Measurements from ENCODE around the gene SYNE2. TPM values are rescaled to one million over a fixed set of nuclear protein-coding genes. Genes with fewer than 3 reads are reported as not detected.

Gene SYNE2
- total and polyA plus RNA-seq, 4 donors, result 12.0 to 79.9 (median 19.5) TPM

GRCh38 chr14:63901434-63902085, 48.8 kb downstream of the SYNE2 start:
- H3K27ac ChIP-seq (ENCODE audit: low read depth in 1 of 2, low read length in 2 of 2), result no peak overlapping the region
- no peak overlapping the region for H3K4me3 ChIP-seq (ENCODE audit: low read depth in 1 of 3, low read length in 3 of 3)
- no peak overlapping the region for H3K9ac ChIP-seq (ENCODE audit: low read depth in 1 of 2, low read length in 2 of 2)
- no peaks in the 10 kb centered on the region for H3K27me3 ChIP-seq (ENCODE audit: control insufficient read depth in 4 of 4, insufficient read depth in 4 of 4, low read length in 3 of 4)
- no peaks in the 10 kb centered on the region for H3K9me3 ChIP-seq (ENCODE audit: control insufficient read depth in 4 of 4, low read length in 3 of 4)
- no peak for TF ChIP-seq HNF4A (conservative IDR thresholded peaks at IDR 0.05)
- no peak for TF ChIP-seq ZBTB33 (IDR thresholded peaks at IDR 0.05)
- TF ChIP-seq SP1 (IDR thresholded peaks at IDR 0.05), result no peak
- TF ChIP-seq GABPA (IDR thresholded peaks at IDR 0.05 in 1 of 2, conservative IDR thresholded peaks at IDR 0.05 in 1 of 2), result no peak
- 89% methylated on average over 5 of the region's 5 CpGs for WGBS
- H3K36me3 ChIP-seq (ENCODE audit: control insufficient read depth in 4 of 4, insufficient read depth in 3 of 4, low read depth in 1 of 4, low read length in 3 of 4), result no peaks in the 10 kb centered on the region
- DNase-seq (ENCODE audit: low spot score), result no peak
- peaks cover under 1 to 5% (median 2%) of the 10 kb centered on the region in 4 donors for H3K4me1 ChIP-seq (ENCODE audit: control insufficient read depth in 4 of 4, insufficient read depth in 4 of 4, low read length in 3 of 4)

- TF ChIP-seq SP1 (IDR thresholded peaks at IDR 0.05), result no peak
- no peak for TF ChIP-seq TAF1 (conservative IDR thresholded peaks at IDR 0.05)
- no peak for TF ChIP-seq RXRA (IDR thresholded peaks at IDR 0.05)
- TF ChIP-seq CTCF (IDR thresholded peaks at IDR 0.05; ENCODE audit: low read depth, low read length, missing input control), result no peak
- TF ChIP-seq YY1 (IDR thresholded peaks at IDR 0.05), result no peak
- TF ChIP-seq FOXA2 (IDR thresholded peaks at IDR 0.05), result no peak
- no peak for TF ChIP-seq RAD21 (IDR thresholded peaks at IDR 0.05)
- no peak for TF ChIP-seq REST (IDR thresholded peaks at IDR 0.05)
- TF ChIP-seq MAX (IDR thresholded peaks at IDR 0.05), result no peak
- no peak for TF ChIP-seq FOXA1 (IDR thresholded peaks at IDR 0.05)
- TF ChIP-seq NR2F2 (IDR thresholded peaks at IDR 0.05), result no peak
- no peak for TF ChIP-seq GABPA (IDR thresholded peaks at IDR 0.05 in 1 of 2, conservative IDR thresholded peaks at IDR 0.05 in 1 of 2)
- TF ChIP-seq ATF3 (IDR thresholded peaks at IDR 0.05), result no peak
- TF ChIP-seq JUND (IDR thresholded peaks at IDR 0.05), result no peak
- TF ChIP-seq ZBTB33 (IDR thresholded peaks at IDR 0.05), result no peak
- TF ChIP-seq EGR1 (IDR thresholded peaks at IDR 0.05; ENCODE audit: low read depth in 2 of 2), result no peak
- no peak for TF ChIP-seq HNF4A (conservative IDR thresholded peaks at IDR 0.05)
- no peak for TF ChIP-seq HNF4G (IDR thresholded peaks at IDR 0.05)
- no peaks in the 10 kb centered on the region for H3K9me3 ChIP-seq (ENCODE audit: control insufficient read depth in 4 of 4, low read length in 3 of 4)
- no peaks in the 10 kb centered on the region for H3K27me3 ChIP-seq (ENCODE audit: control insufficient read depth in 4 of 4, insufficient read depth in 4 of 4, low read length in 3 of 4)
- H3K36me3 ChIP-seq (ENCODE audit: control insufficient read depth in 4 of 4, insufficient read depth in 3 of 4, low read depth in 1 of 4, low read length in 3 of 4), result no peaks in the 10 kb centered on the region
- no peak overlapping the region for H3K9ac ChIP-seq (ENCODE audit: low read depth in 1 of 2, low read length in 2 of 2)
- peaks cover 0 to 5% (median 1%) of the 10 kb centered on the region in 4 donors for H3K4me1 ChIP-seq (ENCODE audit: control insufficient read depth in 4 of 4, insufficient read depth in 4 of 4, low read length in 3 of 4)
- 85% methylated on average over 7 of the region's 7 CpGs for WGBS
- no peak for DNase-seq (ENCODE audit: low spot score)
- no peak overlapping the region for H3K4me3 ChIP-seq (ENCODE audit: low read depth in 1 of 3, low read length in 3 of 3)
- H3K27ac ChIP-seq (ENCODE audit: low read depth in 1 of 2, low read length in 2 of 2), result no peak overlapping the region
These were observed 49.7 kb downstream of the SYNE2 start for GRCh38 chr14:63902375-63902976.

Measured in liver (tissue), 9 donors.